Stomach (tissue), 4 donors: Measurements from ENCODE around the gene CDKL4.

Experiments used
- CTCF ChIP-seq, 7 experiments: fragments of 450-650 bp in 4 of 7; fragments of 200-600 bp in 3 of 7; sonication (generic) in 3 of 7; IDR thresholded peaks; one replicate each; pipeline ENCODE4 v1.5.1; 2016 to 2019; ENCODE audit warnings: antibody characterized with exemption in 7 of 7, control low read depth in 2 of 7, mild to moderate bottlenecking in 1 of 7
- POLR2A ChIP-seq, 4 donors: fragments of 450-650 bp; IDR thresholded peaks; one replicate each; pipeline ENCODE4 v1.6.1; 2016; ENCODE audit warnings: antibody characterized with exemption in 4 of 4, control low read depth in 2 of 4, mild to moderate bottlenecking in 1 of 4, moderate library complexity in 1 of 4

GRCh38 chr2:39283561-39283960 lies 39.8 kb upstream of the CDKL4 start:
- TF ChIP-seq CTCF (IDR thresholded peaks at IDR 0.05) (no peak), POLR2A (IDR thresholded peaks at IDR 0.05) (no peak)
